Panc1 (cell line): ENCODE measurements around the gene POLN. TPM values are rescaled to one million over a fixed set of nuclear protein-coding genes. Genes with fewer than 3 reads are reported as not detected.
A peak's percentile ranks its signal among the peaks of the same experiment; 100 is the strongest.

Experiments used
- ATAC-seq: fragments of 200-7000 bp; cut with Tn5 transposase; 2 replicates; pipeline ENCODE4 v1.9.1; 2020; ENCODE audit warnings: mild to moderate bottlenecking, moderate library complexity
- BruUV-seq: library from RNA; stranded (reverse); fragments of 400-500 nt; replicated peaks from 2 replicates; lab custom pipeline; 2021; lab: Mats Ljungman, UMichigan
- CTCF ChIA-PET: fragments of 300-600 bp; sonication (Branson Sonifier 250); formaldehyde crosslinking; loops from one replicate; lab custom pipeline; 2022; ENCODE audit warnings: antibody characterized with exemption; lab: Charles Lee
- POLR2A ChIA-PET: fragments of 300-600 bp; sonication (Branson Sonifier 250); formaldehyde crosslinking; loops from one replicate; lab custom pipeline; 2022; ENCODE audit warnings: antibody characterized with exemption; lab: Charles Lee
- DNase-seq: peaks from one replicate; pipeline ENCODE4 v3.0.0-alpha.2; 2010; ENCODE audit warnings: low read depth, low spot score
- H3K27ac ChIP-seq: 2 replicates; pipeline ENCODE4 v1.5.1; 2011; ENCODE audit warnings: mild to moderate bottlenecking, low read length, inconsistent platforms
- H3K27me3 ChIP-seq: fragments of 200-500 bp; sonication (Bioruptor generic); 2 replicates; pipeline ENCODE4 v1.6.0; 2014; ENCODE audit warnings: low read length, inconsistent platforms; ENCODE audit not compliant: control insufficient read depth, insufficient read depth
- H3K36me3 ChIP-seq: fragments of 200-500 bp; sonication (Bioruptor generic); 2 replicates; pipeline ENCODE4 v1.5.1; 2014; ENCODE audit warnings: inconsistent platforms, mild to moderate bottlenecking, low read length, moderate library complexity; ENCODE audit not compliant: control insufficient read depth, insufficient read depth
- H3K4me1 ChIP-seq: 2 replicates; pipeline ENCODE4 v1.5.1; 2011; ENCODE audit warnings: inconsistent platforms, mild to moderate bottlenecking, low read length, moderate library complexity; ENCODE audit not compliant: control insufficient read depth, insufficient read depth
- H3K4me3 ChIP-seq, 2 experiments: 2 replicates each; pipeline ENCODE4 v1.5.1; 2011 to 2012; ENCODE audit warnings: low read depth in 2 of 2, low read length in 2 of 2, mild to moderate bottlenecking in 2 of 2, inconsistent platforms in 1 of 2, moderate library complexity in 1 of 2
- H3K9me3 ChIP-seq: fragments of 200-500 bp; sonication (Bioruptor generic); 2 replicates; pipeline ENCODE4 v1.5.1; 2014; ENCODE audit warnings: low read depth, mild to moderate bottlenecking, inconsistent platforms, low read length, moderate library complexity; ENCODE audit not compliant: control insufficient read depth, insufficient read depth
- POLR2AphosphoS5 ChIP-seq: IDR thresholded peaks from 2 replicates; pipeline ENCODE4 v1.6.1; 2012; ENCODE audit warnings: mild to moderate bottlenecking, low read depth, low read length, moderate library complexity
- SIN3A ChIP-seq: IDR thresholded peaks from 2 replicates; pipeline ENCODE4 v1.6.1; 2012; ENCODE audit warnings: low read depth, mild to moderate bottlenecking, low read length, moderate library complexity, borderline replicate concordance; ENCODE audit not compliant: insufficient read depth
- TCF7L2 ChIP-seq: IDR thresholded peaks from 2 replicates; pipeline ENCODE4 v1.6.1; 2011; ENCODE audit warnings: mild to moderate bottlenecking, low read depth, low read length, inconsistent platforms
- in situ Hi-C: cut with HindIII; loops from 2 replicates; pipeline ENCODE4 v1.10.0; 2016; ENCODE audit warnings: low sequenced_read_pairs, low pct_unique_long_range_greater_than_20kb
- intact Hi-C: fragments of 100-400 bp; cut with micrococcal nuclease; formaldehyde crosslinking; loops from one replicate; pipeline ENCODE4 v1.10.0; 2022; ENCODE audit not compliant: unreplicated experiment
- total RNA-seq: library from RNA; stranded (reverse); gene quantifications from one replicate; pipeline ENCODE4 v1.2.1, GENCODE V29; 2021; ENCODE audit not compliant: unreplicated experiment
- TF ChIP-seq, protein P1 (sequence below), 2 experiments: IDR thresholded peaks; 2 replicates each; pipeline ENCODE4 v1.6.1; 2011 to 2012; ENCODE audit warnings: low read depth in 2 of 2, control low read depth in 1 of 2, low read length in 1 of 2, mild to moderate bottlenecking in 1 of 2, moderate library complexity in 1 of 2; ENCODE audit not compliant: insufficient read depth in 1 of 2
- TF ChIP-seq, protein P2 (sequence below): fragments of 450-650 bp; IDR thresholded peaks from 2 replicates; pipeline ENCODE4 v1.5.1; 2017; ENCODE audit warnings: mild to moderate bottlenecking

POLN gene
- total RNA-seq, 1 experiment from 2014 or later, result 4.3 TPM

DNA sequence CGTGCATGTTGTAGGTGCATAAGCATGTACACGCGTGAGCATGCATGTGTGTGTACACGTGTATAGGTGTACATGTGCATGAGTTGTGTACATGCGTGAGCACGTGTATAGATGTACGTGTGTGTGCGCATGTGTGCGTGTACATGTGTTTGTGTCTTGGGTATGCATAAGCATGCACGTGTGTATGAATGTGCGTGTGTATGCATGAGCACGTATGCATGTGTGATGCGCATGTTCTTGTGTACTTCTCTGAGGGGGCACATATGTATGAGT lies 173.8 kb downstream of the POLN start:
- H3K27ac ChIP-seq, result no peak overlapping the region
- ChIA-PET POLR2A (no interaction called here), CTCF (no interaction called here)
- H3K9me3 ChIP-seq, result no peaks in the 10 kb centered on the region
- no peaks in the 10 kb centered on the region for H3K27me3 ChIP-seq
- no peaks in the 10 kb centered on the region for H3K36me3 ChIP-seq
- TF ChIP-seq, protein P1, sequence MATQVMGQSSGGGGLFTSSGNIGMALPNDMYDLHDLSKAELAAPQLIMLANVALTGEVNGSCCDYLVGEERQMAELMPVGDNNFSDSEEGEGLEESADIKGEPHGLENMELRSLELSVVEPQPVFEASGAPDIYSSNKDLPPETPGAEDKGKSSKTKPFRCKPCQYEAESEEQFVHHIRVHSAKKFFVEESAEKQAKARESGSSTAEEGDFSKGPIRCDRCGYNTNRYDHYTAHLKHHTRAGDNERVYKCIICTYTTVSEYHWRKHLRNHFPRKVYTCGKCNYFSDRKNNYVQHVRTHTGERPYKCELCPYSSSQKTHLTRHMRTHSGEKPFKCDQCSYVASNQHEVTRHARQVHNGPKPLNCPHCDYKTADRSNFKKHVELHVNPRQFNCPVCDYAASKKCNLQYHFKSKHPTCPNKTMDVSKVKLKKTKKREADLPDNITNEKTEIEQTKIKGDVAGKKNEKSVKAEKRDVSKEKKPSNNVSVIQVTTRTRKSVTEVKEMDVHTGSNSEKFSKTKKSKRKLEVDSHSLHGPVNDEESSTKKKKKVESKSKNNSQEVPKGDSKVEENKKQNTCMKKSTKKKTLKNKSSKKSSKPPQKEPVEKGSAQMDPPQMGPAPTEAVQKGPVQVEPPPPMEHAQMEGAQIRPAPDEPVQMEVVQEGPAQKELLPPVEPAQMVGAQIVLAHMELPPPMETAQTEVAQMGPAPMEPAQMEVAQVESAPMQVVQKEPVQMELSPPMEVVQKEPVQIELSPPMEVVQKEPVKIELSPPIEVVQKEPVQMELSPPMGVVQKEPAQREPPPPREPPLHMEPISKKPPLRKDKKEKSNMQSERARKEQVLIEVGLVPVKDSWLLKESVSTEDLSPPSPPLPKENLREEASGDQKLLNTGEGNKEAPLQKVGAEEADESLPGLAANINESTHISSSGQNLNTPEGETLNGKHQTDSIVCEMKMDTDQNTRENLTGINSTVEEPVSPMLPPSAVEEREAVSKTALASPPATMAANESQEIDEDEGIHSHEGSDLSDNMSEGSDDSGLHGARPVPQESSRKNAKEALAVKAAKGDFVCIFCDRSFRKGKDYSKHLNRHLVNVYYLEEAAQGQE (IDR thresholded peaks at IDR 0.05; ENCODE audit: insufficient read depth in 1 of 2, low read depth in 2 of 2, low read length in 1 of 2), result no peak
- TF ChIP-seq, protein P2, sequence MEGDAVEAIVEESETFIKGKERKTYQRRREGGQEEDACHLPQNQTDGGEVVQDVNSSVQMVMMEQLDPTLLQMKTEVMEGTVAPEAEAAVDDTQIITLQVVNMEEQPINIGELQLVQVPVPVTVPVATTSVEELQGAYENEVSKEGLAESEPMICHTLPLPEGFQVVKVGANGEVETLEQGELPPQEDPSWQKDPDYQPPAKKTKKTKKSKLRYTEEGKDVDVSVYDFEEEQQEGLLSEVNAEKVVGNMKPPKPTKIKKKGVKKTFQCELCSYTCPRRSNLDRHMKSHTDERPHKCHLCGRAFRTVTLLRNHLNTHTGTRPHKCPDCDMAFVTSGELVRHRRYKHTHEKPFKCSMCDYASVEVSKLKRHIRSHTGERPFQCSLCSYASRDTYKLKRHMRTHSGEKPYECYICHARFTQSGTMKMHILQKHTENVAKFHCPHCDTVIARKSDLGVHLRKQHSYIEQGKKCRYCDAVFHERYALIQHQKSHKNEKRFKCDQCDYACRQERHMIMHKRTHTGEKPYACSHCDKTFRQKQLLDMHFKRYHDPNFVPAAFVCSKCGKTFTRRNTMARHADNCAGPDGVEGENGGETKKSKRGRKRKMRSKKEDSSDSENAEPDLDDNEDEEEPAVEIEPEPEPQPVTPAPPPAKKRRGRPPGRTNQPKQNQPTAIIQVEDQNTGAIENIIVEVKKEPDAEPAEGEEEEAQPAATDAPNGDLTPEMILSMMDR, result no peak
- TF ChIP-seq POLR2AphosphoS5, result no peak
- TF ChIP-seq SIN3A, result no peak
- no peak for TF ChIP-seq TCF7L2
- peaks cover 11% of the 10 kb centered on the region for H3K4me1 ChIP-seq
- ATAC-seq, result no peak
- intact Hi-C loops, result no loop called here
- no peak for DNase-seq
- in situ Hi-C loops, result no loop called here
- no TSS peak for BruUV-seq
- H3K4me3 ChIP-seq, result no peak overlapping the region

DNA sequence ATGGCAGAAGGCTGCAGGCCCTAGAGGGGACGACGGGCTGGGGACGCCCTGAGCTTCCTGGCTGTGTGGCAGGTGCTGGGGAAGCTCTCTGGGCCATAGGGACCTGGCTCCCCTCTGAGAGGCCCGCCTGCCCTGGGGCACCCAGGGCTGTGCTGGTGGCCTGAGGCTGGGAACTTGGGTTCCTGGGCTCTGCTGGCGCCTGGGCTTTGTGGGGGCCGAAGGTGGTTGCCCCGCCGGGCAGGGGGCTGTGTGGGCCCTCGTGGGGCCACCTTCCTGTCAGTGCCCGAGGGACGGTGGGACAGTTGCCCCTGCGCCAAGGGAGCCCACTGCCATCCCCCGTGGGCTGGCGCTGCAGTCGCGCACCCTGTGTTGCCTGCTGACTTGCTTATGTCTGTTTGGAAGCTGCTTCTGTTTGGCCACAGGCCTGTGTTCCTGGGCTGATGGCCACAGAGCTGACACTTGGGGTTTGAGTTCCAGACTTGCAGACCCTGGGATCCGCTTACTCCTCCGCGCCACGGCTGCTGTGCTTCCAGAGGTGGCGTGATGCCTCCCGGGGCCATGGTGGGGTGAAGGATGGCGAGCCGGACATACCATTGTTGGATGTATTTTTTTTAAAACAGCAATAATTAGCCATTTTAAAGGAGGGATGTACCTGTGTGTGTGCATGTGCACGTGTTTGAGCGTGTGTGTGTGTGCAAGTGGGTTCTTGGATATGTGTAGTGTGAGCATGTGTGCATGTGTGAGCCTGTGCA lies 174.3 kb downstream of the POLN start:
- H3K27ac ChIP-seq, result no peak overlapping the region
- ATAC-seq, result no peak
- TSS peak; percentile 62 for BruUV-seq
- DNase-seq, result no peak
- H3K27me3 ChIP-seq, result no peaks in the 10 kb centered on the region
- ChIA-PET CTCF (no interaction called here), POLR2A (no interaction called here)
- H3K9me3 ChIP-seq, result no peaks in the 10 kb centered on the region
- peaks cover 11% of the 10 kb centered on the region for H3K4me1 ChIP-seq
- H3K4me3 ChIP-seq, result no peak overlapping the region
- in situ Hi-C loops (no loop called here), intact Hi-C loops (no loop called here)
- TF ChIP-seq TCF7L2 (no peak), SIN3A (no peak), POLR2AphosphoS5 (no peak)
- TF ChIP-seq, protein P2, result no peak
- TF ChIP-seq, protein P1 (IDR thresholded peaks at IDR 0.05; ENCODE audit: insufficient read depth in 1 of 2, low read depth in 2 of 2, low read length in 1 of 2), result no peak
- H3K36me3 ChIP-seq, result no peaks in the 10 kb centered on the region
